ACC112 (cell line): Measurements from ENCODE around the gene CST8.

Experiments used
- H2AFZ ChIP-seq: fragments of 200-600 bp; sonication (generic); one replicate; pipeline ENCODE4 v1.6.0; 2017; ENCODE audit warnings: antibody characterized with exemption, low read length; ENCODE audit not compliant: unreplicated experiment
- H3K27ac ChIP-seq: fragments of 200-600 bp; sonication (generic); 2 replicates; pipeline ENCODE4 v1.5.1; 2014; ENCODE audit warnings: low read depth, mild to moderate bottlenecking, antibody characterized with exemption, low read length, moderate library complexity
- H3K27me3 ChIP-seq: fragments of 200-600 bp; sonication (generic); 2 replicates; pipeline ENCODE4 v1.6.1; 2014; ENCODE audit warnings: mild to moderate bottlenecking, antibody characterized with exemption, low read length, moderate library complexity, mixed read lengths; ENCODE audit not compliant: insufficient read depth
- H3K36me3 ChIP-seq: fragments of 200-600 bp; sonication (generic); 2 replicates; pipeline ENCODE4 v1.6.1; 2016; ENCODE audit warnings: mild to moderate bottlenecking, antibody characterized with exemption, low read length, moderate library complexity, mixed read lengths; ENCODE audit not compliant: insufficient read depth
- H3K4me1 ChIP-seq: fragments of 200-600 bp; sonication (generic); one replicate; pipeline ENCODE4 v1.6.1; 2016; ENCODE audit warnings: low read length, mixed read lengths; ENCODE audit not compliant: insufficient read depth, unreplicated experiment, control insufficient read depth
- H3K4me3 ChIP-seq: fragments of 200-600 bp; sonication (generic); 2 replicates; pipeline ENCODE4 v1.5.1; 2014; ENCODE audit warnings: mild to moderate bottlenecking, low read depth, low read length
- H3K79me2 ChIP-seq: fragments of 200-600 bp; sonication (generic); one replicate; pipeline ENCODE4 v1.6.0; 2016; ENCODE audit warnings: low read length; ENCODE audit not compliant: control insufficient read depth, unreplicated experiment, insufficient read depth

Gene CST8

DNA sequence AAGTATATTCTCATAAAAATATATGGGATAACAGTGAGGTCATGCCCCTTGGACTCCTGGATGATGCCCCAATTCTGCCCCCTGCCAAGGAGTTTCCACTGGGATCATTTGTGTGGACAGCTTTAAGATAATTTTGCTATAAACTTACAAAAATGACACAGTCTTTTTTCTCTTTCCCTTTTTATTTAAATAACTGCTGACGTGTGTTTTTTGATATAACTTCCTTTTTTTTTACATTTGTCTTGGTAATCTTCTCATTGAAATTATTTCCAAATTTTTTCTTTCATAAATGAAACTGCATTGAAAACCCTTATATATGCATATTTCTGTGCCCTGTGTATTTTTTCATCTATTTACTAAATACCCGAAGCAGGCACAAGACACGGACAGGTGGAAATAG lies 46.1 kb downstream of the CST8 start:
- H3K27me3 ChIP-seq = no peaks in the 10 kb centered on the region; the same call in 1 of the 2 replicates
- H3K79me2 ChIP-seq = no peaks in the 10 kb centered on the region
- H3K27ac ChIP-seq = no peak overlapping the region
- no peaks in the 10 kb centered on the region for H3K4me1 ChIP-seq
- H3K4me3 ChIP-seq = no peak overlapping the region
- no peak overlapping the region for H2AFZ ChIP-seq
- no peaks in the 10 kb centered on the region for H3K36me3 ChIP-seq

DNA sequence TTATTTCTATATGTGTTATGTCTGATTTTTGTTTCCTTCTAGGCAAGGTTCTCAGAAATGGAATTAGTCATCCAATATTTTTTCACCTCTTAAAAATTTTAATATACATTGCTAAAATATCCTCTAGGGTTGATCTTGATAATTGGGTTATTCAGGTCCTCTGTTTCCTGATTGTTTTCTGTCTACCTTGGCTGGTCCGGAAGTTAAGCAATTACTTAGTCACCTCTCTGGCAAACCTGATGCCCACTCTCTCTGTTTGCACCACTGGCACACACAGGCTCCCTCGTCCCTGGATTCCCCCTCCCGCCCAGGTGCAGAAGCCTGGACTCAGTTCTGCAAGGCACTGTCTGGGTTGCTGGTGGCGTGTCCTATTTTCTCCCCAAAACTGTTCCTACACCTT lies 49.7 kb downstream of the CST8 start:
- no peak overlapping the region for H3K27ac ChIP-seq
- no peaks in the 10 kb centered on the region for H3K36me3 ChIP-seq
- no peaks in the 10 kb centered on the region for H3K79me2 ChIP-seq
- H3K4me1 ChIP-seq = no peaks in the 10 kb centered on the region
- H3K4me3 ChIP-seq = no peak overlapping the region
- H2AFZ ChIP-seq = no peak overlapping the region
- H3K27me3 ChIP-seq = peaks cover 1% of the 10 kb centered on the region

DNA sequence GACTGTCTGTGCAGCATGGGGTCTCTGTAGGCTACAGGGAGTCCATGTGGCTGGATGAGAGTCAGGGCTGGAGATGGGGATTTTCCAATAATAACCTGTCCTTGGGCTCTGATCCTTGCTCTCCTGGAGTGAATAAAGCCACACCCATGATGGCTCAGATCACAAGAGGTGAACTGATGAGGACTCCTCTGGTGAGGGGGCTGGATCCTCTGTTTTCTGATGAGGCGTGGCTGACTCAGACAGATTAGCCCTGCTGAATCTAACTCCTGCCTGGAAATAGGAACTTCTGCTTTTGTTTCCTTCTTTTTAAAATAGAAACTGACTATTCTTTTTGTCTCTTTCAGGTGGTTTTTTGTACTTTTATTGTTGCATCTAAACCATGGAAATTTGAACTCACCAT lies 50.4 kb downstream of the CST8 start:
- no peak overlapping the region for H2AFZ ChIP-seq
- H3K27ac ChIP-seq = no peak overlapping the region
- no peak overlapping the region for H3K4me3 ChIP-seq
- no peaks in the 10 kb centered on the region for H3K4me1 ChIP-seq
- H3K27me3 ChIP-seq = peaks cover 4% of the 10 kb centered on the region
- H3K79me2 ChIP-seq = no peaks in the 10 kb centered on the region
- H3K36me3 ChIP-seq = no peaks in the 10 kb centered on the region

DNA sequence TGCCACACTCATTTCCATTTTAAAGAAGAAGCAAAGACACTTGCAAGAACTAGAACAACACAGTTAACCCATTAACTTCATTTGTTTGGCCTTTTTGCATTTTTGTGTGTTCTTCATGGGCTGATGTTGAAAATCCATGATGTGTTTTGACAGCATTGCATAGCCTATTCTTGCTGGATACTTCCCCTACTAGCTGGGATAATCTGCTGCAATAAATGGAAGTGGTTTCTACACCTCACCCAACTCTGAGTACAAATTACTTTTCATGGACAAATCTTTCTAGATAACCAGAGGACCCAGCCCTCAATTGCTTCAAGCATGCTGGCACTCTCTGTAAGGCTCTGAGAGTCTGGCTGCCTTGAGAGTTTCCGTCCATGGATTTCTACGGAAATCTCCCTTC lies 50.9 kb downstream of the CST8 start:
- H3K4me3 ChIP-seq = no peak overlapping the region
- H3K27me3 ChIP-seq = peaks cover 9% of the 10 kb centered on the region
- no peaks in the 10 kb centered on the region for H3K79me2 ChIP-seq
- H3K27ac ChIP-seq = no peak overlapping the region
- H3K4me1 ChIP-seq = no peaks in the 10 kb centered on the region
- no peaks in the 10 kb centered on the region for H3K36me3 ChIP-seq
- H2AFZ ChIP-seq = no peak overlapping the region

DNA sequence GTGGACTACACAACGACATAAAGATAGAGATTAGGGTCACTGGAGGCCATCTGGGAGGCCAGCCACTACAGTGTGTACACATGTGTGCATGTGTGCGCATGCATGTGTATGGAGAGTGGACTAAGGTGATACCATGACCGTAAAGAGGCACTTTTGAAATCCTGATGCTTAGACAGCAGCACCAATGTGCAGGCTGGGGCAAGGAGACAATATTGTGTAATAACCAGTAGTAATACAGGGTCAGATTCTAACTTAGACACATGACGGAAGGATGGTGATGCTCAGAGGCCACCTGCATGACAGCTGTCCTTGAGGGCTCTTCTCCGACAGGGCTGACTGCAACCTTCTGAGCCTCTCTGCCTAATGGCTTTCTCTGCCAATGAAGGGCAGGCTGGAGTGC lies 51.9 kb downstream of the CST8 start:
- H3K27ac ChIP-seq = no peak overlapping the region
- no peaks in the 10 kb centered on the region for H3K79me2 ChIP-seq
- no peak overlapping the region for H3K4me3 ChIP-seq
- H3K36me3 ChIP-seq = no peaks in the 10 kb centered on the region
- H2AFZ ChIP-seq = no peak overlapping the region
- peaks cover 19% of the 10 kb centered on the region for H3K27me3 ChIP-seq
- H3K4me1 ChIP-seq = no peaks in the 10 kb centered on the region

DNA sequence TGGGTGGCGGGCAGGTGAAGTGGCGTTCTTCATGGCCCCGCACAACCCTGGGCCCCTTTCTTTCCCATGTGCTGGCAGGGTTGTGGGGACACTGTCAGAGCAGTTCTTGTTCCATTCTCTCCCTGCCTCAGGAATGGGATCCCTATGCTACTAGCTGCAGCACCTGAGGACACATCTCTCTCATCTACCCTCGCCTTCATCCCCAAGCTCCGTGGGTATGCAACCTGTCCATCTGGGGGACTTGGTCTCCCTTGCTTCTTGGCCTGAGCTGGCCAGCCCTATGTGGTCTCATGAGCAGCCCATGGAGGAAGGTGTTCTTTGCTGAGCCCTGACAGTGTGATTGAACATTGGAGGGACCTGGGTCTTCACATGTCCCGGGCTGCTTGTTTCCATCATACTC lies 53.2 kb downstream of the CST8 start:
- Histone ChIP-seq H3K36me3 (no peaks in the 10 kb centered on the region), H3K4me3 (no peak overlapping the region), H3K79me2 (no peaks in the 10 kb centered on the region), H3K27me3 (peaks cover 31% of the 10 kb centered on the region), H3K27ac (no peak overlapping the region), H2AFZ (no peak overlapping the region), H3K4me1 (no peaks in the 10 kb centered on the region)
